Karpas-422 (cell line): ENCODE data around the gene MEGF9. TPM values are rescaled to one million over a fixed set of nuclear protein-coding genes. Genes with fewer than 3 reads are reported as not detected.
A peak's percentile ranks its signal among the peaks of the same experiment; 100 is the strongest.

Experiments used
- DNase-seq: peaks from one replicate; pipeline ENCODE4 v3.0.0-alpha.2; 2015
- H2AFZ ChIP-seq: fragments of 200-600 bp; sonication (generic); 2 replicates; pipeline ENCODE4 v1.6.1; 2014; ENCODE audit warnings: antibody characterized with exemption, low read length, mixed read lengths
- H3K27ac ChIP-seq: fragments of 200-600 bp; sonication (generic); 2 replicates; pipeline ENCODE4 v1.5.1; 2014; ENCODE audit warnings: mild to moderate bottlenecking, low read length, moderate library complexity
- H3K27me3 ChIP-seq: fragments of 200-600 bp; sonication (generic); 2 replicates; pipeline ENCODE4 v1.6.1; 2014; ENCODE audit warnings: low read length, mixed read lengths
- H3K36me3 ChIP-seq: fragments of 200-600 bp; sonication (generic); 2 replicates; pipeline ENCODE4 v1.6.1; 2014; ENCODE audit warnings: low read length, mixed read lengths; ENCODE audit not compliant: insufficient read depth
- H3K4me1 ChIP-seq: fragments of 200-600 bp; sonication (generic); 2 replicates; pipeline ENCODE4 v1.6.1; 2014; ENCODE audit warnings: mild to moderate bottlenecking, low read length, mixed read lengths
- H3K4me2 ChIP-seq: fragments of 200-600 bp; sonication (generic); 2 replicates; pipeline ENCODE4 v1.6.1; 2014; ENCODE audit warnings: low read length, low read depth, mild to moderate bottlenecking; ENCODE audit not compliant: poor library complexity, severe bottlenecking
- H3K4me3 ChIP-seq: fragments of 200-600 bp; sonication (generic); 2 replicates; pipeline ENCODE4 v1.5.1; 2014; ENCODE audit warnings: mild to moderate bottlenecking, antibody characterized with exemption, low read length, mixed read lengths
- H3K79me2 ChIP-seq: fragments of 200-600 bp; sonication (generic); 2 replicates; pipeline ENCODE4 v1.6.1; 2014; ENCODE audit warnings: mild to moderate bottlenecking, low read length, mixed read lengths
- H3K9ac ChIP-seq: fragments of 200-600 bp; sonication (generic); 2 replicates; pipeline ENCODE4 v1.6.0; 2014; ENCODE audit warnings: low read length
- H3K9me2 ChIP-seq: fragments of 200-600 bp; sonication (generic), shearing (Covaris generic); replicated peaks from 2 replicates; pipeline ENCODE4 v1.6.0; 2014; ENCODE audit warnings: mild to moderate bottlenecking, low read length, moderate library complexity; ENCODE audit not compliant: insufficient read depth
- H3K9me3 ChIP-seq: fragments of 300-700, 200-600 bp; sonication (generic); 2 replicates; pipeline ENCODE4 v1.6.1; 2014; ENCODE audit warnings: low read length, mixed read lengths
- H4K20me1 ChIP-seq: fragments of 200-600 bp; sonication (generic); 2 replicates; pipeline ENCODE4 v1.6.1; 2014; ENCODE audit warnings: mild to moderate bottlenecking, antibody characterized with exemption, low read length, low read depth; ENCODE audit not compliant: insufficient read depth
- total RNA-seq: library from RNA; depleted of rRNA; stranded (reverse); fragments of >200 nt; shearing (Covaris generic); gene quantifications from 2 replicates; pipeline ENCODE4 v1.2.3, GENCODE V29; 2014; ENCODE audit warnings: low replicate concordance

Gene MEGF9
- total RNA-seq, 1 experiment from 2014 or later = 86.6 TPM

- peak overlapping the region; percentile 99 for H3K27ac ChIP-seq
- H3K9me2 ChIP-seq = no peaks in the 10 kb centered on the region
- no peaks in the 10 kb centered on the region for H3K79me2 ChIP-seq
- no peaks in the 10 kb centered on the region for H3K36me3 ChIP-seq
- H3K4me1 ChIP-seq = peaks cover 68% of the 10 kb centered on the region
- H3K4me3 ChIP-seq = no peak overlapping the region
- H3K27me3 ChIP-seq = no peaks in the 10 kb centered on the region
- DNase-seq = no peak
- no peaks in the 10 kb centered on the region for H4K20me1 ChIP-seq
- H3K9ac ChIP-seq = peak overlapping the region; percentile 36; the same call in 1 of the 2 replicates
- peak overlapping the region; percentile 4 for H3K4me2 ChIP-seq
- peak overlapping the region; percentile 32; the same call in 1 of the 2 replicates for H2AFZ ChIP-seq
- H3K9me3 ChIP-seq = no peaks in the 10 kb centered on the region
Observed at GRCh38 chr9:120726484-120726883, 12.2 kb upstream of the MEGF9 start.

GRCh38 chr9:120725907-120726306, 11.6 kb upstream of the MEGF9 start:
- peaks cover 62% of the 10 kb centered on the region for H3K4me1 ChIP-seq
- no peak overlapping the region for H3K9ac ChIP-seq
- no peaks in the 10 kb centered on the region for H4K20me1 ChIP-seq
- H3K9me3 ChIP-seq = no peaks in the 10 kb centered on the region
- H3K36me3 ChIP-seq = no peaks in the 10 kb centered on the region
- no peaks in the 10 kb centered on the region for H3K79me2 ChIP-seq
- peak overlapping the region; percentile 99; the same call in 1 of the 2 replicates for H3K27ac ChIP-seq
- no peak overlapping the region for H3K4me2 ChIP-seq
- H3K9me2 ChIP-seq = no peaks in the 10 kb centered on the region
- no peaks in the 10 kb centered on the region for H3K27me3 ChIP-seq
- H2AFZ ChIP-seq = no peak overlapping the region
- no peak overlapping the region for H3K4me3 ChIP-seq
- no peak for DNase-seq

GRCh38 chr9:120724757-120725400, 10.6 kb upstream of the MEGF9 start:
- DNase-seq = no peak
- H3K9me2 ChIP-seq = no peaks in the 10 kb centered on the region
- H3K79me2 ChIP-seq = no peaks in the 10 kb centered on the region
- no peak overlapping the region for H3K9ac ChIP-seq
- H3K4me1 ChIP-seq = peaks cover 52% of the 10 kb centered on the region
- H3K4me3 ChIP-seq = no peak overlapping the region
- no peaks in the 10 kb centered on the region for H4K20me1 ChIP-seq
- peak overlapping the region; percentile 47 for H3K27ac ChIP-seq
- H3K36me3 ChIP-seq = no peaks in the 10 kb centered on the region
- H2AFZ ChIP-seq = 0 out of 2 replicates have a peak overlapping the region, but pooled peaks have one; percentile 25
- H3K27me3 ChIP-seq = no peaks in the 10 kb centered on the region
- H3K4me2 ChIP-seq = no peak overlapping the region
- no peaks in the 10 kb centered on the region for H3K9me3 ChIP-seq

GRCh38 chr9:120723565-120723964, 9.3 kb upstream of the MEGF9 start:
- H3K4me2 ChIP-seq = no peak overlapping the region
- H3K27me3 ChIP-seq = no peaks in the 10 kb centered on the region

GRCh38 chr9:120720404-120720803, 6.1 kb upstream of the MEGF9 start:
- DNase-seq = no peak
- Histone ChIP-seq H3K4me3 (no peak overlapping the region), H3K4me1 (peaks cover 59% of the 10 kb centered on the region), H3K9me3 (no peaks in the 10 kb centered on the region), H3K79me2 (0 out of 2 replicates have a peak, but pooled peaks cover 2% of the 10 kb centered on the region), H3K9me2 (no peaks in the 10 kb centered on the region), H3K27ac (no peak overlapping the region), H3K36me3 (no peaks in the 10 kb centered on the region), H3K27me3 (no peaks in the 10 kb centered on the region), H2AFZ (no peak overlapping the region), H4K20me1 (no peaks in the 10 kb centered on the region), H3K4me2 (no peak overlapping the region), H3K9ac (no peak overlapping the region)

More at GRCh38 chr9:120723565-120723964, 9.3 kb upstream of the MEGF9 start:
- 0 out of 2 replicates have a peak overlapping the region, but pooled peaks have one; percentile 23 for H2AFZ ChIP-seq
- no peaks in the 10 kb centered on the region for H4K20me1 ChIP-seq
- no peak overlapping the region for H3K9ac ChIP-seq
- no peak for DNase-seq
- no peaks in the 10 kb centered on the region for H3K9me2 ChIP-seq
- H3K79me2 ChIP-seq = no peaks in the 10 kb centered on the region
- no peak overlapping the region for H3K4me3 ChIP-seq
- H3K36me3 ChIP-seq = no peaks in the 10 kb centered on the region
- H3K4me1 ChIP-seq = peaks cover 48% of the 10 kb centered on the region
- no peaks in the 10 kb centered on the region for H3K9me3 ChIP-seq
- peak overlapping the region; percentile 70 for H3K27ac ChIP-seq

GRCh38 chr9:120718316-120718715, 4.0 kb upstream of the MEGF9 start:
- Histone ChIP-seq H3K4me3 (no peak overlapping the region), H3K9me2 (no peaks in the 10 kb centered on the region), H3K79me2 (peaks cover 15% of the 10 kb centered on the region), H3K9me3 (no peaks in the 10 kb centered on the region), H3K4me2 (peak overlapping the region; percentile 16), H3K4me1 (peaks cover 61% of the 10 kb centered on the region), H3K27ac (peak overlapping the region; percentile 94), H3K36me3 (no peaks in the 10 kb centered on the region), H2AFZ (no peak overlapping the region), H3K27me3 (no peaks in the 10 kb centered on the region), H3K9ac (peak overlapping the region; percentile 1; the same call in 1 of the 2 replicates), H4K20me1 (no peaks in the 10 kb centered on the region)
- peak; percentile 76 for DNase-seq

- Histone ChIP-seq H3K27ac (peak overlapping the region; percentile 94), H3K4me1 (peaks cover 52% of the 10 kb centered on the region), H3K79me2 (peaks cover 26% of the 10 kb centered on the region), H3K9ac (no peak overlapping the region), H3K9me2 (no peaks in the 10 kb centered on the region), H3K4me2 (no peak overlapping the region), H3K36me3 (peaks cover 10% of the 10 kb centered on the region), H3K27me3 (no peaks in the 10 kb centered on the region), H4K20me1 (no peaks in the 10 kb centered on the region), H3K4me3 (no peak overlapping the region), H3K9me3 (no peaks in the 10 kb centered on the region), H2AFZ (no peak overlapping the region)
- DNase-seq = no peak
Observed at GRCh38 chr9:120717176-120717575, 2.9 kb upstream of the MEGF9 start.

GRCh38 chr9:120716483-120716882, 2.2 kb upstream of the MEGF9 start:
- peaks cover 33% of the 10 kb centered on the region for H3K79me2 ChIP-seq
- no peak overlapping the region for H2AFZ ChIP-seq
- peak overlapping the region; percentile 96; the same call in 1 of the 2 replicates for H3K9ac ChIP-seq
- peak; percentile 69 for DNase-seq
- H3K9me2 ChIP-seq = no peaks in the 10 kb centered on the region
- H3K9me3 ChIP-seq = no peaks in the 10 kb centered on the region
- H3K27ac ChIP-seq = peak overlapping the region; percentile 94
- H3K36me3 ChIP-seq = peaks cover 16% of the 10 kb centered on the region
- H3K27me3 ChIP-seq = no peaks in the 10 kb centered on the region
- H4K20me1 ChIP-seq = 0 out of 2 replicates have a peak, but pooled peaks cover 4% of the 10 kb centered on the region
- H3K4me2 ChIP-seq = no peak overlapping the region
- H3K4me1 ChIP-seq = peaks cover 57% of the 10 kb centered on the region
- no peak overlapping the region for H3K4me3 ChIP-seq
